H4 (cell line): ENCODE measurements around the gene KCNMB3. TPM values are rescaled to one million over a fixed set of nuclear protein-coding genes. Genes with fewer than 3 reads are reported as not detected.
"Not testable (repeated sequence)": the region's sequence is repeated elsewhere in the genome, so short reads cannot be mapped to it uniquely, and the experiment has no call there.

ENCODE experiments used
- DNase-seq: peaks from one replicate; pipeline ENCODE4 v3.0.0-alpha.2; 2015; ENCODE audit warnings: low spot score
- total RNA-seq: library from RNA; depleted of rRNA; stranded (reverse); fragments of >200 nt; shearing (Covaris generic); gene quantifications from 2 replicates; pipeline ENCODE4 v1.2.3, GENCODE V29; 2014

KCNMB3 gene
- total RNA-seq, 1 experiment from 2014 or later, result 0.62 TPM

DNA sequence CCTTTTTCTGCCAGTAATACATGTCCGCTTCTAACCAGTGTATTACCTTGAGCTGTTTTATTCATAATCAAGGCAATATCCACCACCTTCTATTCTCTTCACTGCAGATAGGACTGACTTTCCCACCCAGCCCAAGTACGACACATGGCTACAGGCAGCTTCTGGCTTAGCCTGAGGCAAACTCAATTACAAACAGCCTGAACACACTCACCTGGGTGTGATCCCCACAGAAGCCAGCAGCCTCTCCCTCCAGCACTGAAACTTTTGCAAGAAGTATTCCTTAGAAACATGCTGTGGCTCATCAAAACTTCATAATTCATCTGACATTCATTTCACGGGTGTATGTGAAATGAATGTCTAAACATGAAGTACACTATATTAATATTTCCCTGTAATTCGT is 13.5 kb upstream of the KCNMB3 start:
- no peak for DNase-seq

DNA sequence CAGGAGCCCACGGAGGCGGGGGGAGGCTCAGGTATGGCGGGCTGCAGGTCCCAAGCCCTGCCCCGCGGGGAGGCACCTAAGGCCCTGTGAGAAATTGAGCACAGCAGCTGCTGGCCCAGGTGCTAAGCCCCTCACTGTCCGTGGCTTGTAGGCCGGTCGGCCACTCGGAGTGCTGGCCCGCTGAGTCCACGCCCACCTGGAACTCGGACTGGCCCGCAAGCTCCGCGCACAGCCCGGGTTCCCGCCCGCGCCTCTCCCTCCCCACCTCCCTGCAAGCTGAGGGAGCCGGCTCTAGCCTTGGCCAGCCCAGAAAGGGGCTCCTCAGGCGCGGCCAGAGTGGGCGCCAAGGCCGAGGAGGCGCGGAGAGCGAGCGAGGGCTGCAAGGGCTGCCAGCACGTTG is 12.2 kb upstream of the KCNMB3 start:
- no peak for DNase-seq

DNA sequence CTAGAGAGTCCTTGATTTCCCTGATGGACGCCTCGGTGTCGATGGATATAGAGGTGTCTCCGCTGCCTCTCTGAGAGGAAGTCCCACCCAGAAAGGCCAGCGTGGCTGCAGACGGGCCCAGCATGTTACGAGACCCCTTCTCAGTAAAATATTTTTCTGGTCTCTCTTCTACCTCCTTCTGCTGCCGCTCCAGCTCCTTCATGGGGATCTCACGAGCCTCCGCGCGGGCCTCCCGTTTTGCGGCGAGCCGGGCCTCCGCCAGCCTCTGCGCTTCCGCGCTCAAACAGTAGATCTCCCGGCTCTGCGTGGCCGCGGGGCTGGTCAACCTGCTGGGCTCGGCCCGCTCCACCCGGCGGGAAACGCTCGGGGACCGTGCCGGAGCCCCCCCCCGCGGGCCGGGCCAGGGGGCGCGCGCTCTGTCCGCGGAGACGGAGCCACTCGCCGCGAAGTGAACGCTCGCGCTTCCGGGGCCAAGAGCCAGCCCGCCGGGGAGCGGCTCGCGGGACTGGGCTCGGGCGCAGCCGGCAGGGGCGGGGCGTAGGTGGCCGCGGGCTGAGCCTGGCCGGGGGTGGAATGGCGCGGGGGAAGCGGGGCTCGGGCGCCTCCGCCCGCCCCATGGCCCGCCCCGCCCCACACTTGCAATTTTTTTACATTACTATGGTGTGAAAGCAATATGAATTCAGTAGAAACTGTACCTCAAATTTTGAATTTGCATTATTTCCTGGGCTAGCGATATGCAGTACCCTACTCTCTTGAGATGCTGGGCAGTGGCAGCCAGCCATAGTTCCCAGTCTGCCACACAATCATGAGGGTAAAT is 10.2 kb upstream of the KCNMB3 start:
- peak; percentile 47 for DNase-seq

DNA sequence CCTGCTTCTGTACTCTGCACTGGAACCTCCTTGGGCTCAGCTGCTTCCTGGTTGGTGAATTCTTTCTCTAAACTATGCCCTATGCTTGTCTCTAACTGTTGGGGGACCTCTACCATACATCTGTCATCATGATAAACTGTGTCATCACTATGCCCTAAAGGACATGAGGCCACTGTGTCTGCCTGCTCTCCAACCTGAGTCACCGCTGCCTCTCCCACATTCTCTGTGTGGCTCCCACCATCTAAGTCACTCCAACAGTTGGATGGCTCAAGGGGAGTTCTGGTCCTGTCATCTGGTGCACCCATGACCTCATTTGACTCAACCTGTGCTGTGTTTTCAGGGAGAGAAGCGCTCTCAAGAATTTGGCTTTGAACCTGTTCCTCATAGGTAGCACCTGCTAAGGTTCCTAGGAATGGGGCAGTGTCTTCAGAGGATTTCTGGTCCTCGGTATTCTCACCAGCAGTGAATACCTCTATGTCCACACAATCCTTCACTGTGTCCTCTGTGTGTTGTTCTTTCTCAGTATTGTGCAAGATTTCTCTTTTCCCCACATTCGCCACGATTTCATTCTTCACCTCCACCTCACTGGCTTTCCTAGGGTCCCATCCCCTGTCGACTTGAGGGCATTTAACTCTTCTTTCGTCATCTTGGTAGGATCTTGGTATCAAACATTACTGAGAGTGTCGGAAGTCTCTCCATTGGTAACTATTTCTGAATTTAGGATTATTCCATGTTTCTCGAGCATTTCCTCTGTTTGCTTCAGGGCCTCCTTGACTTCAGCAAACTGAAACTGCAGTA is 9.2 kb upstream of the KCNMB3 start:
- DNase-seq, result not testable (repeated sequence)

DNA sequence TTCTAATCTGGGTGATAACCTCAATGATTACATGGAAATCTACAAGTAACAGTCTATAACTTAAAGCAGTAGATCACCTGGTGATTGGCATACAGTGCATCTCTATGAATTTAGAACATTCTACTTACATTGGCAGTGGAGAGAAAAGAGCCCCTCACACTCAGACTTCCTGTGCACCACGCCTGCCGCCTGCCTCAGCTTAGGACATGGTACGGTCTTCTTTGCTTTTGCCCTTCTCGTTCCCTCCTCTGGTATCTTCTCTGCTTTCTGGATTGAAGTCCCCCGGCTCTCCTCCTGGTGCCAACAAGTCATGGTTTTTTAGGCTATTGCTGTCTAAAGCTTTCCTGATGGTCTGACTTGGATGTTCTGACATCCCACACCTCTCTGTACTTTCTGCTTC is 7.9 kb upstream of the KCNMB3 start:
- no peak for DNase-seq

DNA sequence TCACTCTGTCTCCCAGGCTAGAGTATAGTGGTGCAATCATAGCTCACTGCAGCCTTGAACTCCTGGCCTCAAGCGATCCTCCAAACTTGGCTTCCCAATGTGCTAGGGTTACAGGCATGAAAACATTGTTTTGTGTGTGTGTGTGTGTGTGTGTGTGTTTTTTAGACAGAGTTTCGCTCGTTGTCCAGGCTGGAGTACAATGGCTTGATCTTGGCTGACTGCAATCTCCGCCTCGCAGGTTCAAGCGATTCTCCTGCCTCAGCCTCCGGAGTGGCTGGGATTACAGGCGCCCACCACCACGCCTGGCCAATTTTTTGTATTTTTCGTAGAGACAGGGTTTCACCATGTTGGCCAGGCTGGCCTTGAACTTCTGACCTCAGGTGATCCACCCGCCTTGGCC is 6.8 kb upstream of the KCNMB3 start:
- DNase-seq, result not testable (repeated sequence)

DNA sequence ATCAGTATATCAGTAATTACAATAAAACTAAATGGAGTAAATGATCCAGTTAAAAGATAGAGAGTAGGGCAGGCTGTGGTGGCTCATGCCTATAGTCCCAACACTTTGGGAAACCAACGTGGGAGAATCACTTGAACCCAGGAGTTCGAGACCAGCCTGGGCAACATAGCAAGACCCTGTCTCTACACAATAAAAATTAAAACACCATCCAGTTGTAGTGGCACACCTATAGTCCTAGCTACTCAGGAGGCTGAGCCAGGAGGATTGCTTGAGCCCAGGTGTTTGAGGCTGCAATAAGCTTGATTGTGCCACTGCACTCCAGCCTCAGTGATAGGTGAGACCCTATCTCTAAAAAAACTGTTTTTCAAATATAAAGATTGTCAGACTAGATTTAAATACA is 5.9 kb upstream of the KCNMB3 start:
- DNase-seq, result no peak

DNA sequence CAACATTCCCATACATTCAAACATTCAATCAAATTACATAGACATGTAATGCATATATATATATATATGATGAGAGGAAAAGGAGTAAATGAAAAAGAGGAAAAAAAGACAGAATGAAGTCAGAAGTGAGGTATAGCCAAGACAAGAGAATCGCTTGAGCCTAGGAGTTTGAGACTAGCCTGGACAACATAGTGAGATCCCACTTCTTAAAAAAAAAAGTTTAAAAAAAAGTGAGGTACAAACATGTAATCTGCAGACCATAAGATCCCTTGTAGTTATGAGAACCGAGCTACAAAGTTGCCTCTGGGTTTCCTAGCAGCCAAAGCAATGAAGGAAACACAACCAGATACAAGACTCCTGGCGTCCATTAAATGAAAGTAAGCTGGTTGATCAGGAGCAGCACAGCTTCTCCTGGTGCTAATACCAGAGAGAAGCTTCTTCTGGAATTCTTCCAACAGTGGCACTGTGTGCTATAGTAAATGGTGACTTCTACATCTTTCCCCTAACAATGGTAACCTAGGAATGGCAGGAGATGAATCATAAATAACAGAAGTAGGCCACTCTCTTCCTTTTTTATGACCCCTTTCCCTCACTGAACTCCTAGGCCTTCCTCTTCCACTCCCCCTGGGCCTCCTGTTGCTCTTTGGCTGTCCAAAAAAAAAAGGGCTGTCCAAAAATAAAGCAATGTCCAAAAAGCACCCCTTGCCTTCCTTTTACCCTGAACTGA is 3.5 kb downstream of the KCNMB3 start:
- DNase-seq, result no peak

DNA sequence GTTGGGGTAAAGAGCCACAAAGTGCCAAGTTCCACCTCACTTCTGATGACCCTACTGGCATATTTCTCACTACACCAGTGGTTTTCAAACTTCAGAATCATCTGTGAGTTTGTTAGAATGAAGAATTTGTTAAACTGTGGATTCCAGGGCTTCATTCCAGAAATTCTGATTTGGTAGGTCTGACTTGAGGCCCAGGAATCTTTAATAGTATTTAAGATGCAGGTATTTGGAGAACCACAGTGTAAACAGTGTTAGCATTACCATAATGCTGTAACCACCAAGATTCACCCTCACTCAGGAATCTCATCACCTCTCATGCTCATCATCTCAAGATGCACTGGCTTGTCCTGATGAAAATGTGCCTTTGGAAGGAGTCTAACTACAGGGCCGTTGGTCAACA is 6.0 kb downstream of the KCNMB3 start:
- no peak for DNase-seq

DNA sequence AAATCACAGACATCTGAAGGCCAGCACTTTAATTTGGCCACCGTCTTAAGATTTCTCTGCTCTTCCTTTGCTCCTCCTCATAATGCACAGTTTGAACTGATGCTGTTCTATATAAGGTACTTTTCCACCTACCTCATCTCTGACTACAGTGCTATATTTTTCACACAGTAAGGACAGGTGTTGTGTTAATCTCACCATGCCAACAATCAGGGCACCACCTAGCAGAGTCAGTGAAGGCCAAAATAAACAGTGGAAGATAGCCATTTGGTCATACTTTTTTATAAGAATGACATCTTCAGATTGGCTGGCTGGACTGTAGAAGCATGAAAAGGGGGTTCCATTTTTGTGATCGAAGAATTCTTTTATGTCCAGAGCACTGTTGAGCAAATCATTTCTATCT is 8.1 kb downstream of the KCNMB3 start:
- DNase-seq, result not testable (repeated sequence)

DNA sequence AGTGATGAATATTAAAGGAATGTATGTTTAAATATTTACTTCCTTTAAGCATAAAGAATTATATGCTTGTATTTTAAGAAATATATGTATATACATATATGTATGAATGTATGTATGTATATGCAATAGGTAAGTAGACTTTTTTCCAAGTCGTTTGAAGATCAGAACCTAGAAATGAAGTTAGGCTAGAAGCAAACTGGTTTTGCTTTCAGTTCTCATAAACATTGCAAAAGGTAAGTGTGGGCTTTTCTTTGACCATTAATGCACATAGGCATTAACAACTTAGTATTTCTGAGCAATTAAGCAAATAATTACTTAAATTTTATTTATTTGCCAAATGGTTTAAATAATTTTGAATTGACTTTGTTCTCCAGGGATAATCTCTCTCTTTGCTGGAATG is 10.6 kb downstream of the KCNMB3 start:
- DNase-seq, result not testable (repeated sequence)

DNA sequence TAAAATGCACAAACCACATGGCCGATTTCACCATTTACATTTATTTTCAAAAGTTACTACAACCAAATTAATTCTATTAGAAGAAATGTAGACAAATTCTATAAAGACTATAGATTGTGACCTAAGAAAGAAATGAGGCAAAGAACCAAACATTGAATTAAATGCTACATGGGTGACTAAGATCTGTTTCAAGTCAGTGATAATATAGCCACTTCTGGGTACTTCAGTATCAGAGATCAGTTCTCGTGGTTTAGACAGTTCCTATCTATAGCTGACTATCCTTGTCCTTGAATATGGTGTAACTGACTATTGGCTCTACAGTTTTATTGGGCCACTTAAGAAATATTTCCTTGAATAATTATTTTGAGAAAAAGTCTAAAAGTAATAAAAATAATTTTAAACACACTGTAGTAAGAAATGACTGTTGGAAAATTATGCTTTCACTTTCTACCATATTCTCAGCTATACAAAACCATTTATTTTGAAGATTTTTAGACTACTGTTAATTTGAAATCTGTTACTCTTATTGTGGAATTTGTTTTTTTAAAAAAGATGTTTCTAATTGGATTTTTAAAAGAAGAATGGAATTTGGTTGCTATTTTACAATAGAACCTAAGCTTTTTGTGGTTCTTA is 14.1 kb downstream of the KCNMB3 start:
- no peak for DNase-seq

DNA sequence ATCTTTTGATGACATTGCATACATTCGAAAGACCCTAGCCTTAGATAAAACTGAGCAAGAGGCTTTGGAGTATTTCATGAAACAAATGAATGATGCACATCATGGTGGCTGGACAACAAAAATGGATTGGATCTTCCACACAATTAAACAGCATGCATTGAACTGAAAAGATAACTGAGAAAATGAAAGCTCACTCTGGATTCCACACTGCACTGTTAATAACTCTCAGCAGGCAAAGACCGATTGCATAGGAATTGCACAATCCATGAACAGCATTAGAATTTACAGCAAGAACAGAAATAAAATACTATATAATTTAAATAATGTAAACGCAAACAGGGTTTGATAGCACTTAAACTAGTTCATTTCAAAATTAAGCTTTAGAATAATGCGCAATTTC is 16.7 kb downstream of the KCNMB3 start:
- DNase-seq, result no peak

DNA sequence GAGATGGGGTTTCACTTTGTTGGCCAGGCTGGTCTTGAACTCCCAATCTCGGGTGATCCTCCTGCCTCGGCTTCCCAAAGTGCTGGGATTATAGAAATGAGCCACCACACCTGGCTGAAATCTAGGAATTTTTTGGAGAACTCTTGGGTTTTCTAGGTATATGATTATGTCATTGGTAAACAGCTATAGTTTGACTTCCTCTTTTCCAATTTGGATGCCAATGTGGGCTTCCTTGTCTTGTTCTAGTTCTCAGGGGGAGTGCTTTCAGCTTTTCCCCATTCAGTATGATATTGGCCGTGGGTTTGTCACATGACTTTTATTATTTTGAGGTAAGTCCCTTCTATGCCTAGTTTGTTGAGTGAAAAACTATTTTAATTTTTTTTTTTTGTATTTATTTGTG is 17.9 kb downstream of the KCNMB3 start:
- no peak for DNase-seq

DNA sequence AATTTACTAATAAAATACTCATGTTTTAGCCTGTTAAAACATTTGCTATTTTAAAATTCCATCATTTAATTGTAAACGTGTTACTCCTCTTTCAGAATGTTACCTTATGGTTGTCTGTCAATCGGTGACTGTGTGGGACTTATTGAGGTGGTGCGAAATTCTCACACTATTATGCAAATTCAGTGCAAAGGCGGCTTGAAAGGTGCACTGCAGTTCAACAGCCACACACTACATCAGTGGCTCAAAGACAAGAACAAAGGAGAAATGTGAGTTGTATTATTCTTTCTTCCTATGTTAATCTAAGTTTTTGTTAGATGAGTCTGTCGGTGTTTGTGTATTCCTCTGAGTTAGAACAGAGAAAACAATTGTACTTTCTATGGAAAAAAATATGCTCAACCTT is 21.7 kb downstream of the KCNMB3 start:
- DNase-seq, result no peak

DNA sequence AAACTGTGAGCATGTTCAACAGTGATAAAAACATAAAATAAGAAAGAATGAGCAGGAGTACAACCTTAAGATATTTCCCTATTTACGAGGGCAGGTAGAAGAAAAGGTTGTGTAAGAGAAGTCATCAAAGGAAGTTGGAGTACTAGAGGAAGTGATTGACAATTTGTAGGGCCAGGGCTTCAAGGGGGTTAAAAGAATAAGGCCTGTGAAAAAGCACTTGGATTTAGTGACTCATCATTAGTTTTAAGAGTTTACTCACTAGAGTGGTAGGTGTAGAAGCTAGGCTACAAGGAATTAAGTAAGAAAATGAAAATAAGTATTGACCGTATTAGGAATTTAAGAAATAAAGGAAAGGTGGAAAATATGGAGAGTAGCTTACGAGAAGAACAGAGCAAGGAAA is 23.6 kb downstream of the KCNMB3 start:
- DNase-seq, result no peak

DNA sequence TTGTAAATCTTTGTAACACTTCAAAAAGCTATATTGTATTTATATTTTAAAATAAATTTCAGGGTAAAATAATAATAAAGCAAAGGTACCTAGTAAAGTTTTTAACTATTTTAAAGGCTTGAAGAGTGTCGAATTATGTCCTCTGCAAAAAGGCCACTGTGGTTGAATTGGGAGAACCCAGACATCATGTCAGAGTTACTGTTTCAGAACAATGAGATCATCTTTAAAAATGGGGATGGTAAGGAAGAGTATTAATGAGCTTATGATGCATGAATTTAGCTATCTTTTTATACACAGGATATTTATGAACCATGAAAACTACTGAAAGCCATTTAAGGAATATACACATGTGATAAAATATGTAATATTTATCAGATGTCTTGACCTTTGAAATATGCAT is 26.3 kb downstream of the KCNMB3 start:
- DNase-seq, result no peak

DNA sequence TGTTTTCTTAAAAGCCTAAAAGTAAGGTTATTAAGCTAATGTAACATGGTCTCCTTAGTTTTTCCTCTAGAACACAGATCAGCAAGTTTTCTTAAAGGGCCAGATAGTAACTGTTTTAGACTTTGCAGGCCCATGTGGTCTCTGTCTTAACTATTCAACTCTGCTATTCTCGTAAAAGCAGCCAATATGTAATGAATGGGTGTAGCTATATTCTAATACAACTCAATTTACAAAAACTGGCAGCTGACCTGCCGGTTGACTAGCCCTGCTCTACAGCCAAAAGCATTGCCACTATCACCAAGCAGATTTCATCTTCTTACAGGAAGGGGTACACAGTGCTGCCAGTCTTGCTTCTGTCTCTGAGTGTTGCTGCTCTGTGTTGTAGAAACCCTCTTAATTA is 27.4 kb downstream of the KCNMB3 start:
- no peak for DNase-seq

DNA sequence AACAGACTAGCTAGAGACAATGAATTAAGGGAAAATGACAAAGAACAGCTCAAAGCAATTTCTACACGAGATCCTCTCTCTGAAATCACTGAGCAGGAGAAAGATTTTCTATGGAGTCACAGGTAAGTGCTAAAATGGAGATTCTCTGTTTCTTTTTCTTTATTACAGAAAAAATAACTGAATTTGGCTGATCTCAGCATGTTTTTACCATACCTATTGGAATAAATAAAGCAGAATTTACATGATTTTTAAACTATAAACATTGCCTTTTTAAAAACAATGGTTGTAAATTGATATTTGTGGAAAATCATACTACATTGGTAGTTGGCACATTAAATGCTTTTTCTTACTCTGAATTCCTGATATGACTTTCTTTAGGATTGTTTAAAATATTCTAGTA is 32.7 kb downstream of the KCNMB3 start:
- not testable (repeated sequence) for DNase-seq

DNA sequence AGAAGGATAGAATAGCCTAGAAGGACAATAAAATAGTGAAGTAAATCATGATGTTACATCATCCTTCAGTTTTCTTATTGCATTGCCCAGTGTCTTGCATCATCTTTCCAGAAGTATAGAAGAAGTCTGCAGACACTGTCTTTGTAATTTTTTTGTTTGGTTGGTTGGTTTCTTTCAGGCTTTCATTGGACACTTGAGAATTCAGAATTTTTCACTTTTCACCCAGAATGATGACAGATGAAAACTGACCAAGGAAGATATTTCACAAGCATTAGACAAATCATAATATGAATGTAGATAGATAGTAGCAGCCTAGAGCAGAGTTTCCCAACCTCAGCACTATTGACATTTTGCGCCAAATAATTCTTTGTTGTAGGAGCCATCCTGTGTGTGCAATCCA is 35.4 kb downstream of the KCNMB3 start:
- DNase-seq, result not testable (repeated sequence)

DNA sequence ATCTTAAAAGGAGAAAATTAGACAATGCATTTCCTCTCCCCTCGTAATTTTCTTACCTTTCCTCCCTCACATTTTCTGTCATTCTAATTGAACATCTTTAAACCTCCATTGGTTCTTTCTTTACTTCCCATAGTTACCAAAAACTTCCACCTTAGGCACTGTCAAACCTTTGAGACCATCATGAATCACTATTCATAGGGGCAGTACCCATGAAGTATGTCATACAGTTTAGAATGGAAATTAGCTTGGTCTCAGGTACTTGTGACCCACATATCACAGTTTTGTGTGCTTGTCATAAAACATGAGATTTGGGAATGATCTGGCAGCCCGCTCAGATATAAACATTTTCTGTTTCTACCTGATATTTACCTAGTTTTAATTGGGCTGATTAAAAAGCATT is 50.1 kb downstream of the KCNMB3 start:
- DNase-seq, result no peak

DNA sequence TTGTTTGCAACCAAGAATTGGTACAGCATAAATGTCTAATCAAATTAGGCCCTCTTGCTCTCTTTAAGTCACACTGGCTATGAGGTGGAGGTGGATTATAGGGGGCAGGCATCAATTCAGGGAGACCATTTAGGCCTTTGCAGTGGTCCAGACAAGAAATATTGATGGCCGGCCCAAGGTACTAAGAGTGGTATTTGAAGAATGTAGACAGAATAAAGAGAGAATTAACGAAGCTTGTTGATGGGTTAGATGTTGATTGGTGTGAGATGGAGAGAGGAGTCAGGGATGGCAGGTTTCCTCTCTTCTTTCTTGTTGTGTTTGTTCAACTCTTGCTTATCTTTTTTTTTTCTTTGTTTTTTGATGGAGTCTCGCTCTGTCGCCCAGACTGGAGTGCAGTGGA is 54.2 kb downstream of the KCNMB3 start:
- no peak for DNase-seq
